ENCODE measurements around the gene FPGS.
"Not testable (repeated sequence)": the region's sequence is repeated elsewhere in the genome, so short reads cannot be mapped to it uniquely, and the experiment has no call there.

The FPGS gene

GRCh38 chr9:127802576-127803443 is at the start of gene FPGS:
TSS of gene FPGS (plus strand) at chr9:127802882. CDS start at chr9:127802925, 43 bp downstream.
- peak; percentile 72 for DNase-seq (ENCODE audit: low read depth)

- no peak for DNase-seq (ENCODE audit: low read depth)
Observed at GRCh38 chr9:127753148-127753547, 49.5 kb upstream of the FPGS start.

DNA sequence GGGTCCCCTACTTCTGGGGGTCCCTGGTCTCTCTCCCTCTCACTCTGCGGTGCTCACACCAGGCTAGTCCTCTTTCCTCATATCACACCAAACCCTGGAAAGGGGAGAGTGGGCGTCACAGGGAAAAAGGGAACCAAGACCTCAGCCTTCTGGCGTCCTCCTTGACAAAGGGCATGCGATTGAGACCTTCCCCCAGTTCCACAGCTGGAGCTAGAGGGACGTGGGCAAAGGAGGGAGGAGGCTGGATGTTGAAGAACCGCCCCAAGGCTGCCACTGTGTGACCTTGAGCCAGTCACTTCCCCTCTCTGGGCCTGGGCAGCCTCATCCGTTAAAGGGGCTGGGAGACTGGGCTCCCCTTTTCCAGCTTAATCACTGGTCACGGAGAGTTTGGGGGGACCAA is 49.1 kb upstream of the FPGS start:
- no peak for DNase-seq (ENCODE audit: low read depth)

DNA sequence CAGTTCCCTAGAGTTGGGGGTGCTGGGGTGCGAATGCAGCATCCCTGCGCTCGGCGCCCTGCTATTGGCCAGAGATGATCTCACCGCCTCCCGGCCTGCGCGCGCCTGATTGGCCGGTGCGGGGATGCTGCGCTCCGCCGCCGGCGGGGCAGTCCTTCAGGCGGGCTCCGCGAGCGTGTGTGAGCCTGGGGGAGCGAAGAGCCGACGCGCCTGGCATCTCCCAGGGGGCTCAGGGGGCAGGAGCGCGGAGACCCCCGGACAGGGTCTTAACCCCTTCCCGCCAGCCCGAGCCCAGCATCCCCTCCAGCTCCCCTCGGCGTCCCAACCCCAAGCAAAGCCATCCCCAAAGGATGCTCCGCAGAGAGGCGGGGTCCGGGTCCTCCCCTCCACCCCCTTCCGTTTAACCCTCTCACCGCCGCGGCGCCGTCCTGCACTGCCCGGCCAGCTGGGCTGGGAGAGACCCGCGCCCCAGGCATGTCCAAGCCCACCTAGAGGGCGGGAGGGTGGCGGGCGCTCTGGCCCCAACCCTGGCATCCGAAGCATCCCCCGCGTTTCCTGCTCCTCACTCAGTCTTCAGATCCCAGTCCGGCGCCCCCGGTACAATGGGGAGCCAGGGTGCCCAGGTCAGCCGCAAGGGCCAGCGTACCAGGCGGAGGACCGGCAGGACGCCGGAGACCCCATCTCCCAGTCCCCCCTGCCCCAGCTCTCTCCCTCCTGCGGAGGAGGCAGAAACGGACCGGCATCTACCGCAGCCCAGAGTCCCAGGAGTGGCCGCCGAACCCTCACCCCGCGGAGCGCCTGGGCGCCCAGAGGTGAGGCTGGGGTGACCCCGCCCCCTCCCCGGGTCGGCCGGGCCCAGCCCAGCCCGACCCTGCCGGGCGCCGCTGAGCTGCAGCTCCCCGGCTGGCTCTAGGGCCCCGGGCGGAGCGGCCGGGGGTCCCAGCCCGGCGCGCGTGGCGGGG is 48.3 kb upstream of the FPGS start:
- DNase-seq (ENCODE audit: low read depth): no peak

DNA sequence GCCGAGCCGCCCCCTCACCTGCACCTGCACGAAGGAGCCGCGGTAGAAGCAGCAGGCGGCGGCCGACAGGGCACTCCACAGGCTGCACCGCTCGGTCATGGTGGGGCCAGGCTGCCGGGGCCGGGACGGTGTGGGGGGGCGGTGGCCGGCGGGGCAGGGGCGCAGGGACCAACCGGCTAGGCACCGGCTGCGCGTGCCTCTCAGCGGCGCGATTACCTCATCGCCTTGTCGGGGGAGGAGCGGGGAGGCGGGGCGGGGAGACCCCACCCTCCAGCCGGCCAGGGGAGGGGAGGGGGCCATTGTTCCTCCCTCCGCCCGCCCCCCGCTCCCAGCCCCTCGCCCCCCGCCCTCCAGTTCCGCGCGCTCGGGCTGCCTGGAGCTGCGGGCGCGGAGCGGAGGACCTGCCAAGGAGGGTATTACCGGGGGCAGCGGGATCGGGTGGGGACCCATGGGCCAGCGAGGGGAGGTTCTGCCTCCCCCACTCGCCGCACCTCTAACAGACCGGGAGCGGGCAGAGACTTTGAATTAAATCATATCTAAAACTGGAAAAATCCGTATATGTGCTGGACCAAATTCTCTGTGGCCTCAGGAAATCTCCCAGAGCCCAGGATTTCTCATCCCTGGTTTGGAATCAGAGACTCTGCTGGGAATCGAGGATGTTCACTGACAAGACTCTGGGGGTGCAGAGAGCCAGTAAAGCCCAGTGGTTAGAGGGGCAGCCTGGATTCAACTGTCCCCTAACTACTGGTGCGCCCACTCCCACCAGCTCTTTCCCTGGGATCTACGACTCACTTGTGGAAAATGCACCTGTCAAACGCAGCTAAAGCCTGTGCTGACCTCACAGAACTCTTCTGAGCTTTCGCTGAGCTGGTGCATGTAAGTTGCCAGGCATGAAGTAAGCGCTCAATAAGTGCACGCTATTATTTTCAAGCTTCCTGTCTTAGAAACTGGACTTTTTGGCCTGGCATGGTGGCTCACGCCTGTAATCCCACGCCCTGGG is 47.3 kb upstream of the FPGS start:
- no peak for DNase-seq (ENCODE audit: low read depth)

GRCh38 chr9:127756233-127756632 is 46.4 kb upstream of the FPGS start:
- no peak for DNase-seq (ENCODE audit: low read depth)

DNA sequence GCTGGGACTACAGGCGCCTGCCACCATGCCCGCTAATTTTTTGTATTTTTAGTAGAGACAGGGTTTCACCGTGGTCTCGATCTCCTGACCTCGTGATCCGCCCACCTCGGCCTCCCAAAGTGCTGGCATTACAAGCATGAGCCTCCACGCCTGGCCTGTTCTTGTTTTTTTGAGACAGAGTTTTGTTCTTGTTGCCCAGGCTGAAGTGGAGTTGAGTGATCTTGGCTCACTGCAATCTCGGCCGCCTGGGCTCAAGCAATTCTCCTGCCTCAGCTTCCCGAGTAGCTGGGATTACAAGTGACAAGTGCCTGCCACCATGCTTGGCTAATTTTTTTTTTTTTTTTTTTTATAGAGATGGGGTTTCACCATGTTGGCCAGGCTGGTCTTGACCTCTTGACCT is 45.9 kb upstream of the FPGS start:
- not testable (repeated sequence) for DNase-seq (ENCODE audit: low read depth)

DNA sequence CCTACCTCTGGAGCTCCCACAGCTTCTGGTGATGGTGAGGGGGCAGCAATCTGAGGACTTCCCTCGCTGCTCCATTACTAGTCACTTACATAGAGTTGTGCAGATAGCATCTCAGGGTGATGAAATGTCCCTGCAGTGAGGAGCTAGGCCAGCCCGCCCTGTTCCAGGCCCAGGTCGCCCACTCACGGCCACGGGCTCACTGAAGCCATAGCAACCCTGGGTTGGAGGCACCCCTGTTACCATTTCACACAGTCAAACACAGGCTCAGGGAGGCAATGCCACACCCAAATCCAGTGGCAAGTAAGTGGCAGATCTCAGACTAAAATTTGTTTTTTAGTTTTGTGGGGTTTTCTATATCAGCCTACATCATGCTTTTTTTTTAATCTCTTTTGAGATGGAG is 43.8 kb upstream of the FPGS start:
- no peak for DNase-seq (ENCODE audit: low read depth)

DNA sequence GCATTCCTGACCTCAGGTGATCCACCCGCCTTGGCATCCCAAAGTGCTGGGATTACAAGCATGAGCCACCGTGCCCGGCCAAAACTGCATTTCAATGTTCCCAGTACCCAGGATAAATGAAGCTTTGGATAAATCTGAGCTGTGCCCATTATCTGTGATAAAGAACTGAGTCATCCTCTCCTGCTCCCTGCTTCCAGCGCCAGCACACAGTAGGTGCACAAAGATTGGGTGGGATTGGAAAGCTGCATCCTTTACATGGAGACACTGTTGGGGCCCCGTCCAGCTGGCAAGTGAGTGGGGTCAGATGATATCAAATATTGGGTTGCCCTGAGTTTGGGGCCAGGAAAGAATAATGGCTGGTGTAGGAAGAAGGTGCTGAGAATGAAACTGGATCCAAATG is 41.6 kb upstream of the FPGS start:
- DNase-seq (ENCODE audit: low read depth): no peak

DNA sequence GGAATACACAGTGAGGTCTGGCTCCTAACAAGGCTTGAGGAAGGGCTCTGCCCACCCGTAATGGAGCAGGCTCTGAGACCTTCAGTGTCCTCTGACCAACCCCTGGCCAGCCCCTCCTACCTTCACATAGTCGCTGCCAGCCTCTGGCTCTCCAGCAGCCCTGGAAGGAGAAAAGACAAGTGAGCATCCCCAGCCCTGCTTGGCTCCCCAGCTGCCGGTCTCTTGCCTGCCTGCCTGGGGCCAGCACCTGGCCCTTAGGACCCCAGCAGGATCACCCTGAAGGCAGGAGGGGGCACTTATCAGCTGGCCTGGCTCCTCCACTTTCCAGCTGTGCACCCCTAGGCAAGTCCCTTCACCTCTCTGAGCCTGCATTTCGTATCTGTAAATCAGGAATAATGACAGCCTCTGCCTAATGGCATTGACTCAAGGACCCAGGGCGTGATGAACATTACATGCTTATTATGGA is 41.2 kb upstream of the FPGS start:
- DNase-seq (ENCODE audit: low read depth): no peak

GRCh38 chr9:127762111-127762676 is 40.5 kb upstream of the FPGS start:
- no peak for DNase-seq (ENCODE audit: low read depth)

DNA sequence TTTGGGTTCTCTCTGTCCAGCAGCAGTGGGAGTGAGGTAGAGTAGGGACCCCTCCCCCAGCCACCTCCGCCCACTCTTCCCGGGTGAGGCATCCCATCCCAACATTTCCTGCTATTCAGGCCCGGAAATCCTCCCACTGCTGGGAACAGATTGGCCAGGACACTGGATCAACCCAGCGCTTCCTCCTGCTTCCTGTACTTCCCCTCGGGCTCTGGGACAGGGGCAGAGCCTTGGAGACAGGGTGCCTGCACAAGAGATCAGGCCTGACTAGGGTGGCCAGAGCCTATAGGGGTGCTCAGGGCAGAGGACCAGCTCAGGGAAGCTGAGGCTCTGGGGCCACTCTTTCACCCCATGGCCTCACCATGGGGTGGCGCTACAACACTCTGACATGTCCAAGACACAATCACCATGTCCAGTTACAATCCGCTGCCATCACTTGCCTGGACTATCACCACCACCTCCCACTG is 38.7 kb upstream of the FPGS start:
- DNase-seq (ENCODE audit: low read depth): no peak

- DNase-seq (ENCODE audit: low read depth): no peak
Observed at GRCh38 chr9:127765418-127765817, 37.3 kb upstream of the FPGS start.

DNA sequence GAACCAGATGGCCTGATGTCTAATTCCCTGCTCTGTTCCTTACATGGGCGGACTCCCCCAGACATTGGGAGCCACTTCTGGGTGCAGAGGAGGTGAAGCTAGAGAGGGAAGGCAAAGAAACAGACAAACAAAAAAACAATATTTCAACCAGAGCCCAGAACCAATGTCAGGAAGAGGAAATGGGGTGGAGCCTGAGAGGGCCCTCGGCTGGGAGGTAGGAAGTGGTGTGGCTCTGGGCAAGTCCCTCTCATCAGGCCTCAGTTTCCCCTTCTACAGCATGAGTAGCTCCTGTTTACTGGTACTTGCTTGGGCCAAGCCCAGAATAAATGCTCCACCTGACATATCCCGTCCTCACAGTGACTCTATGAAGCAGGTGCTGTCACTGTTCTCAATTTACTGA is 35.3 kb upstream of the FPGS start:
- no peak for DNase-seq (ENCODE audit: low read depth)

DNA sequence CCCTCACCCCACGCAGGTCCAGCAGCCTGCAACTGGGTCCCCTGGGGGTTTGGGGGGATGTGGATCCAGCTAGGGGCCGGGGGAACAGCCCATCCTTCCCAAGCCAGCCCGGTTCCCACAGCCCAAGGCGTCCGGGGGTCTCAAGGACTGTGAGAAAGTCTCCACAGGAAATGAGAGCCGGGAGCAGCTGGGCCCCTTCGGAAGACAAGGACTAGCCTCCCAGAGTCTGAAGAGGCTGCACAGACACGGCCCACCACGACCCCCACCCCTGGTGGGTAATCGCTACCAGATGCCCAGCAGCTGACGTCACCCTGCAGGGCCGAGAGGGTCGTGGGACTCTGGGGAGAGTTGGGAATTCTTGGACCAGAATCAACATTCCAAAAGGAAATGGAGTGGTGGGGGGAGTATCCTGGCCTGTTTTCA is 34.8 kb upstream of the FPGS start:
- no peak for DNase-seq (ENCODE audit: low read depth)

DNA sequence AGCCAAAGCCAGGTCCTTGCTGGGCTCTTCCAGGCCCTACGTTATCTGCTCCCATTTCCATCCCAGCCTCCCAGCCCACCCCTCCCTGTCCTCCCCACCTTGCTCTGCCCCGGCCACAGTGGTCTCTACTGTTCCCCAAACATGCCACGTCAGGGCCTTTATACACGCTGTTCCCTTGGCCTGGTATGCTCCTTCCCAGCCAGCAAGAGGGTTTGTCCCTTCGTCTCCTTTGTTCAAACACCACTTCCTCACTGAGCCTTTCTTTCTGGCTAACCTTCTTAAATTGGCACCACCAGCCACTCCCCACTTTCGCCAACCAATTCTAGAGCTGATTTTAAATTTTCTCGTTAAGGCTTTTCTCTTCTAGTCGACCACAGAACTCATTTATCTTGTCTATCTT is 34.0 kb upstream of the FPGS start:
- DNase-seq (ENCODE audit: low read depth): no peak

DNA sequence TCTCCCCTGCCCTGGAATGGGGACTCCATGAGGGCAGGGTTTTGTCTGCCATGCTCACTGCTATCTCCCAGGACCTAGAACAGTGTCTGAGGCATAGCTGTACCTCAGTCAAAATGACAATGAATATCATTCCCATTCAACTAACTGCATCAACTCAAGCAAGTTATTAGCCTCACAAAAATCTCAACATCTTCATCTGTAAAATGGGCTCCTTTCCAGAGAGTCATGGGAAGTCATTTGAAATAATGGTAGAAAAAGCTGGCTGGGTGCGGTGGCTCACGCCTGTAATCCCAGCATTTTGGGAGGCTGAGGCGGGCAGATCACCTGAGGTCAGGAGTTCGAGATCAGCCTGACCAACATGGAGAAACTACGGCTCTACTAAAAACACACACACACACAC is 33.6 kb upstream of the FPGS start:
- no peak for DNase-seq (ENCODE audit: low read depth)

- no peak for DNase-seq (ENCODE audit: low read depth)
Observed at GRCh38 chr9:127769929-127770582, 32.6 kb upstream of the FPGS start.

DNA sequence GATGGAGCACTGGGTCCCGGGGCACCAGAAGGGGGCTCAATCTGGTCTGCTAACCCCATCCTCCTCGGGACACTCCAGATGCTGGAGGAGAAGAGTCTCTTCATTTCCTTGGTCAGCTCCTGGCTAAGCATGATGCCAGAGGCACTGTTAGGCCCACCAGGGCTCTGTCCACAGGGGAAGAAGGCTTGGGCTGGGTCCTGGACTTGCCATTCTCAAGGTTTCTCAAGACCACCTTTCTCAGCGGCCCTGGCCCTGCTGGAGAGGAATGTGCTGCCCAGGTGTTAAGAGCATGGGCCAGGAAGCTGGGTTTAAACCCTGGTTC is 32.1 kb upstream of the FPGS start:
- no peak for DNase-seq (ENCODE audit: low read depth)

DNA sequence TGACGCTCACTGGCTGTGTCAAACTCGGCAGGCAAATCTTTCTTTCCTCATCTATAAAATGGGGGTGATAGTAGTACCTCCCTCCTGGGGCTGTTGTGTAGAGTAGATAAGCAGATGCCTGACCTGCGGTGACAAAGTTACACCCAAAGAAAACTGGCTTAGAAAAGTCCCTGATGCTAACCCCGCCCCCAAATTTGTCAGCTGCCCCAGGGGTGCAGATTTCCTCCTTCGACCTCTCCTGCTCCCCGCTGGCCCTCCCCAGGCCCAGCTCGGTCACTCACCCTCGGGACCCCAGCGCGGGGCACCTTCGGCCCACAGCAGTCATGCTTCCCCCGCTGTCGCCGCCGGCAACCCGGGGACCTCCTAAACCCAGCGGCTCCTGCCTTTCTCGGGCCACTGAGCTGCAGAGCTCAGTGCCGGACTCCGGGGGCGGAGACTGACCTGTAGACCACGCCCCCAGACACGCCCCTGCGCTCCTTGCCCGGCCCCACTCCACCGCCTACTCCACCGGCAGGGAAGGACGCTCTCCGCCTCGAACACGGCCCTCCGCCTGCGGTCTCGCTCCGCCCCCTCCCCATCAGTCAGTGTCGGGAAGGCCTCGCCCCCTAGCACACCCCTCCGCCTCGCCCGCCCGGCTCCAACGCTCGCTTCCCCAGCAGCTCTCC is 31.6 kb upstream of the FPGS start:
- peak; percentile 95 for DNase-seq (ENCODE audit: low read depth)

Measured in stimulated activated CD8-positive, alpha-beta memory T cell treated with anti-CD3 and anti-CD28 coated beads, Interleukin-4, amount 100 ng/mL, for 24 hours (primary cell).